Choroid plexus epithelial cell (primary cell): ENCODE measurements around the gene QPRT.
"Not testable (repeated sequence)": the region's sequence is repeated elsewhere in the genome, so short reads cannot be mapped to it uniquely, and the experiment has no call there.

ENCODE experiments used
- DNase-seq: peaks from one replicate; pipeline ENCODE4 v3.0.0-alpha.2; 2010; ENCODE audit warnings: low read depth
- H3K4me3 ChIP-seq: 2 replicates; pipeline ENCODE4 v1.5.1; 2011; ENCODE audit warnings: low read depth, mild to moderate bottlenecking, control low read depth, low read length, moderate library complexity
- TF ChIP-seq, protein P1 (sequence below): conservative IDR thresholded peaks from 2 replicates; pipeline ENCODE4 v1.5.1; 2011; ENCODE audit warnings: low read depth, mild to moderate bottlenecking, control low read depth, inconsistent platforms, low read length, moderate library complexity

The QPRT gene

DNA sequence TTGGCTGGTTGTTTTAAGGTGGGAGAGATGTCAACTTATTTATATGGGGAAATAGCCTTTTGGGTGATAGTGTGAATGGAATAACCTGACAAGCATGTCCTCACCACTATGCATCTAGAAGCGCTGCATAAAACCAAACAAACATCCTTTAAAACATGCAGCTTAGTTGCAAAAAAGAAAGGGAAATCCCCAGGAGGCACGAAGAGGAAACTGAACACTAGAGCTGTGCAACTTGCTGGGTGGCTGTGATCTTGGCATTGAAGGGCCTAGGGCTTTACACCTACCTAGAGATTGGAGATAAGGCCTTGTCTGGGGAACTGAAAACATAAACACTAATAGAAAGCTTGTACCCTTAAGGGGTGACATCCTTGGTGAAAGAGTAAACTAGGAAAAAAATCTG lies 59.5 kb downstream of the QPRT start:
- H3K4me3 ChIP-seq: no peak overlapping the region
- TF ChIP-seq, protein P1, sequence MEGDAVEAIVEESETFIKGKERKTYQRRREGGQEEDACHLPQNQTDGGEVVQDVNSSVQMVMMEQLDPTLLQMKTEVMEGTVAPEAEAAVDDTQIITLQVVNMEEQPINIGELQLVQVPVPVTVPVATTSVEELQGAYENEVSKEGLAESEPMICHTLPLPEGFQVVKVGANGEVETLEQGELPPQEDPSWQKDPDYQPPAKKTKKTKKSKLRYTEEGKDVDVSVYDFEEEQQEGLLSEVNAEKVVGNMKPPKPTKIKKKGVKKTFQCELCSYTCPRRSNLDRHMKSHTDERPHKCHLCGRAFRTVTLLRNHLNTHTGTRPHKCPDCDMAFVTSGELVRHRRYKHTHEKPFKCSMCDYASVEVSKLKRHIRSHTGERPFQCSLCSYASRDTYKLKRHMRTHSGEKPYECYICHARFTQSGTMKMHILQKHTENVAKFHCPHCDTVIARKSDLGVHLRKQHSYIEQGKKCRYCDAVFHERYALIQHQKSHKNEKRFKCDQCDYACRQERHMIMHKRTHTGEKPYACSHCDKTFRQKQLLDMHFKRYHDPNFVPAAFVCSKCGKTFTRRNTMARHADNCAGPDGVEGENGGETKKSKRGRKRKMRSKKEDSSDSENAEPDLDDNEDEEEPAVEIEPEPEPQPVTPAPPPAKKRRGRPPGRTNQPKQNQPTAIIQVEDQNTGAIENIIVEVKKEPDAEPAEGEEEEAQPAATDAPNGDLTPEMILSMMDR: no peak
- DNase-seq: no peak

DNA sequence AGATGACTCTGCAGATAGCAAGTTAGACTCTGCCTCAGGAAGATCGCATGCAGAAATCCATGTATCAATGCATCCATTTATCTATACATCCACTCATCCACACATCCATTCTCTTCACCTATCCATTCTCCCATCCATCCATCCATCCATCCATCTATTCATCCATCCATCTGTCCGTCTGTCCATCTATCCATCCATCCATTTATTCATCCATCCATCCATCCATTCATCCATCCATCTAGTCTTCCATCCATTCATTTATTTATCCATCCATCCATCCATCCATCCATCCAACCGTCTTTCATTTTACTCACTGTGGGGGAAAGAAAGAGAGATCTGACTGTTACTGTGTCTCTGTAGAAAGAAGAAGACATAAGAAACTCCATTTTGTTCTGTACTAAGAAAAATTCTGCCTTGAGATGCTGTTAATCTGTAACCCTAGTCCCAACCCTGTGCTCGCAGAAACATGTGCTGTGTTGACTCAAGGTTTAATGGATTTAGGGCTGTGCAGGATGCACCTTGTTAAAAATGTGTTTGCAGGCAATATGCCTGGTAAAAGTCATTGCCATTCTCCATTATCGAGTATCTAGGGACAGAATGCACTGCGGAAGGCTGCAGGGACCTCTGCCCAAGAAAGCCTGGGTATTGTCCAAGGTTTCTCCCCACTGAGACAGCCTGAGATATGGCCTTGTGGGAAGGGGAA lies 61.1 kb downstream of the QPRT start:
- not testable (repeated sequence) for DNase-seq, H3K4me3 ChIP-seq

DNA sequence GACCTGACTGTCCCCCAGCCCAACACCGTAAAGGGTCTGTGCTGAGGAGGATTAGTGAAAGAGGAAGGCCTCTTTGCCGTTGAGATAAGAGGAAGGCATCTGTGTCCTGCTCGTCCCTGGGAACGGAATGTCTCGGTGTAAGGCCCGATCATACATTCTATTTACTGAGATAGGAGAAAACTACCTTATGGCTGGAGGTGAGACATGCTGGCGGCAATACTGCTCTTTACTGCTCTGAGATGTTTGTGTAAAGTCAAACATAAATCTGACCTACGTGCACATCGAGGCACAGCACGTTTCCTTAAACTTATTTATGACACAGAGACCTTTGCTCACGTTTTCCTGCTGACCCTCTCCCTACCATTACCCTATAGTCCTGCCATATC lies 61.6 kb downstream of the QPRT start:
- H3K4me3 ChIP-seq, DNase-seq: not testable (repeated sequence)

DNA sequence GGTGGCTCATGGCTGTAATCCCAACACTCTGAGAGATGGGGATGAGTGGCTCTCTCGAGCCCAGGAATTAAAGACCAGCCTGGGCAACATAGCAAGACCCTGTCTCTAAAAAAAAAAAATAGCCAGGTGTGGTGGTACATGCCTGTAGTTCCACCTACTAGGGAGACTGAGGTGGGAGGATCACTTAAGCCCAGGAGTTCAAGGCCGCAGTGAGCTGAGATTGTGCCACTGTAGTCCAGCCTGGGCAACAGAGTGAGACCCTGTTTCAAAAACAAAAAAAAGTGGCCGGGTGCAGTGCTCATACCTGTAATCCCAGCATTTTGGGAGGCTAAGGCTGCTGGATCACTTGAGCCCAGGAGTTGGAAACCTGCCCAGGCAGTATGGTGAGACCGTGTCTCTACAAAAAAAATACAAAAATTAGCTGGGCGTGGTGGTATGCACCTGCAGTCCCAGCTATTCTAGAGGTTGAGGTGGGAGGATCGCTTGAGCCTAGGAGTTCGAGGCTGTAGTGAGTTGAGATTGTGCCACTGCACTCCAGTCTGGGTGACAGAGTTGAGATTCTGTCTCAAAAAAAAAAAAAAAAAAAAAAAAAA lies 63.8 kb downstream of the QPRT start:
- H3K4me3 ChIP-seq: no peak overlapping the region
- TF ChIP-seq, protein P1: no peak
- no peak for DNase-seq

DNA sequence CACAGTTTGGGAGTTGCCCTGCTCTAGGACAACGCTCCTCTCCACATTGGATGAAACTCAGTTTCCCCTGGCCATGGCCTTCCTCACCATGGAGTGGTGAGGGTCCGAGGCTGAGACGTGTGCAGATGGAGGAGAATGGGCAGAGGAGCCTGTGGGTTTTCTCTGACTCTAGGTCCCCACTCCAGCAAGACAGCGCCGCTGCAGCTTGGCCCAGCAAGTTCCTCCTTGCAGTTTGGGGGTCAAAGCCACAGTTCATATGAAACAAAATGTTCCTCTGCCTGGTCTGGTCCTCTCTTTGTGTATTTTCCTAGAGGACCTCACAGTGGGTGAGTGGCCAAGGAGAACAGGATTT lies 64.5 kb downstream of the QPRT start:
- TF ChIP-seq, protein P1: no peak
- DNase-seq: no peak
- no peak overlapping the region for H3K4me3 ChIP-seq

DNA sequence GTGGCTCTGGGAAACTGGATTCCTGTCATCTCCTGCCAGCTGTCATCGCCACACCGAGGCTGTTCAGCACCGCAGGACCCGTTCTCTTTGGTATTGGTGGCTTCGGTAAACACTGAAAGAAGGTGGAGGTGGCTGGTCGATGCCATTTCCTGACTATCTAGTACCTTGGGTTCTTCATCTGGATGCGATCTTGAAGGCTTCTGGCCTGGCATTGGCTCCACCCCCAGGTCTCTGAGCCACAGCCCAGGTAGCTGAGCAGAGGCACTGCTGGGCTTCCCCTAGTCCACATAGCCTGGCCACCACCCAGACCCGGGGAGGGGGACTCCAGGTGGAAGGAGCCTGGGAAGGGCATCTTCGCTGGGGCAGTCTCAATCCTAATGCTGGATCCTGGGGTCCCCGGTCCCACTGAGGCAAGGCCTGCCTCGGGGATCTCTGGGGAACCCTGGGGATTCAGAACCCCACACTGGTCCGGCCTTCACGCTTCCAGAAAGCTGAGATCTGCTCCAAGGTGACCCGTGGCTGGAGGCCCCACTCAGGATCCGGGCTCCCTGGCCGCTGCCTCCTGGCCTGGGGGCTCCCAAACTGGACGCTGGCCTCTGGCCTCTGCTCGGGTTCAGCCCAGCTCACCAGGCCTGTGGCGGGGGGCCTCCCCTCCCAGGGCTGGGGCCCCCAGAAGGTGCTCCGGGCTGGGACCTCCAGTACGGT lies 65.0 kb downstream of the QPRT start:
- TF ChIP-seq, protein P1: no peak
- no peak for DNase-seq
- no peak overlapping the region for H3K4me3 ChIP-seq

DNA sequence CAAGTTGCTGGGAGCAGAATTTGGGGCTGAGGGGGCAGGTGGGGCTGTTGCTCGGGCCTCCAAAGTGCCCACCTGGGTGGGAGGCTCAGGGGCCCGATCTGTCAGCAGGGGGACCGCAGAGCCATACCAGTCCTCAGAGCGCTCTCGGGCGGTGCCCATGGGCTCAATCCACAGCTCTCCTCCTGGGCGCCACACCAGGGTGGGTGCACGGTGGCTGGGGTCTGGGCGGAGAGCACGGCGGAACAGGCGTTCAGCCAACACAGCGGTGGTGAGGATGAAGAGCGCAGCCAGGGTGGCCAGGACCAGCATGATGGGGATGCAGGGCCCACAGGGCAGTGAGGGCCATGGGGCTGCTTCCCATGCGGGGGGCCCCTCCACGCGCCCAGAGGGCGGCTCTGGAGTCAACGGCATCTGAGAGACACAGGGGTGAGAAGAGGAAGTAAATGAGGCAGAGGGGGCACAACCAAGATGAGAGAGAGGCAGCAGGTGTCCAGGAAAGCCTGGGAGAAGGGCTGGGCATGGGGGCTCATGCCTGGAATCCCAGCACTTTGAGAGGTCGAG lies 65.6 kb downstream of the QPRT start:
- no peak overlapping the region for H3K4me3 ChIP-seq
- TF ChIP-seq, protein P1: no peak
- DNase-seq: no peak
